Ovary (tissue), 9 donors: ENCODE results near the gene CDK16. TPM values are rescaled to one million over a fixed set of nuclear protein-coding genes. Genes with fewer than 3 reads are reported as not detected.

Experiments used
- DNase-seq, 5 donors: peaks; one replicate each; pipeline ENCODE4 v3.0.0-alpha.2; 2019 to 2020
- H3K27ac ChIP-seq, 2 donors: fragments of 200-600 bp; one replicate each; pipeline versions ENCODE4 v1.5.1 to v1.8.0; 2019 to 2022
- H3K27me3 ChIP-seq: fragments of 200-600 bp; one replicate; pipeline ENCODE4 v1.8.0; 2022
- H3K36me3 ChIP-seq: fragments of 200-600 bp; sonication (generic); one replicate; pipeline ENCODE4 v1.5.1; 2019
- H3K4me1 ChIP-seq: one replicate; pipeline ENCODE4 v1.8.1; 2013; ENCODE audit warnings: mild to moderate bottlenecking, moderate library complexity; ENCODE audit not compliant: insufficient read depth
- H3K4me3 ChIP-seq: fragments of 200-600 bp; sonication (generic); one replicate; pipeline ENCODE4 v1.5.1; 2017
- H3K9me3 ChIP-seq, 2 donors: fragments of 200-600 bp in 1 of 2; sonication (generic) in 1 of 2; one replicate each; pipeline versions ENCODE4 v1.5.1 to v1.8.1; 2013 to 2019; ENCODE audit warnings: mild to moderate bottlenecking in 1 of 2, moderate library complexity in 1 of 2
- EP300 ChIP-seq: sonication (generic); formaldehyde crosslinking; IDR thresholded peaks from one replicate; pipeline ENCODE4 v1.6.1; 2017; ENCODE audit warnings: antibody characterized with exemption
- POLR2A ChIP-seq: fragments of 450-650 bp; IDR thresholded peaks from one replicate; pipeline ENCODE4 v1.6.1; 2017; ENCODE audit warnings: antibody characterized with exemption, mild to moderate bottlenecking, moderate library complexity
- WGBS, 3 donors: extraction: QIAGEN DNeasy Blood & Tissue Kit in 1 of 3; methylation state at CpG; one replicate each; pipeline versions ENCODE4 v1.1.5 to v1.1.7; 2013 to 2017; 5-methylcytosine and 5-hydroxymethylcytosine counted together
- intact Hi-C, 4 donors: fragments of 100-400 bp; cut with DNase I; formaldehyde crosslinking; loops; one replicate each; pipeline versions ENCODE4 v1.11.0 to v1.15.1; 2022 to 2023
- polyA plus RNA-seq, 2 donors: library from polyadenylated mRNA; stranded (reverse); fragments of 200-250 nt in 1 of 2; fragments of 350-450 nt in 1 of 2; fragmentation: Illumina TruSeq in 1 of 2; extraction: RNeasy Lipid Tissue Mini Kit (QIAGEN cat#74804) in 1 of 2; gene quantifications; one replicate each; pipeline ENCODE4 v1.2.3, GENCODE V29; 2013 to 2014
- total RNA-seq, 7 donors: library from RNA; depleted of rRNA in 2 of 7; stranded (reverse); fragments of >200 nt in 2 of 7; fragmentation: NEBNext Ultra II Directional in 3 of 7; extraction: Animal tissue kit (Norgen Biotek cat#: 25700) in 3 of 7; gene quantifications; one replicate each; pipeline versions ENCODE4 v1.1.0 to v1.2.4, GENCODE V29; 2016 to 2023
- TF ChIP-seq, protein P1 (sequence below), 3 donors: fragments of 450-650 bp in 2 of 3; fragments of 200-600 bp in 1 of 3; IDR thresholded peaks; one replicate each; pipeline versions ENCODE4 v1.5.1 to v1.8.0; 2016 to 2022; ENCODE audit warnings: antibody characterized with exemption in 3 of 3, mild to moderate bottlenecking in 1 of 3
- donor health status: DM: no; HTN: no; CAD: no; lungs with moderate emphysema.
- donor health status: DM: no; HTN: no; CAD: no.
- donor health status: Bipolar disorder and iron deficiency.
- donor health status: DM: yes; HTN: yes; CAD: no.
- donor health status: DM: no; HTN: no; CAD: no.
- donor health status: DM: yes; HTN: yes; CAD: no.

CDK16 gene
- total and polyA plus RNA-seq, 9 donors, result 40.9 to 99.0 (median 69.8) TPM

DNA sequence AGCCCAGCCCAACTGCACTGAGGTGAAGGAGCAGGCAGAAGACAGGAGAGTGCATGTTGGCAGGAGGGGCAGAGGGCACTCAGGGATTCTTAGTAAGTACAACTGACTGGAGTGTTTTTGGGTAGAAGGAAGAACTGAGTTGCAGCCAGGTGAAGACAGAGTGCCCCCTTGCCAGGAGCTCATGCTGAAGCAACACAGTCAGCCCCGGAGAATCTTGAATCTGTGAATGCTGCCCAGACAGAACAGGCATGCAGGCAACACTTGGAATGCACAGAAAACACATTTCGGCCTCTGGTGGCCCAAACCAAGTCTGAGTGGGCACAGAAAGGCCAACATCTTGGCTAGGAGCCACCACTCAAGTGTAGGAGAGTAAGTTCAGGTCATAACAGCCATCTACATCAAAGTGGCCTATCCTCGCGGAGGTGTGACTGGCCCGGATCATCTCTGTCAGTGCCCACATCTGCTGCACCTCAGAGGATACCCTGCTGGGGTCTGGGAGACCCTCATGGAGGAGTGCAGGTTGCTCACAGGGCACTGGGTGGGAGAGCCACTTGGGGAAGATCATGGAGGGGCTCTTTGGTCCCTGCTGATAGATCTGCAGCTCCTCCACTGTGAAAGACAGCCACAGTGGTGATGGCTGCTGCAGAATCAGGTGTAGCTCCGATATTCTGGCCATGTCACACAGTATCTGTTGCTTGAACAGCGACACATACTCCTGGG is 54.7 kb downstream of the CDK16 start:
- no peak for DNase-seq
- Histone ChIP-seq H3K4me1 (no peaks in the 10 kb centered on the region), H3K27me3 (no peaks in the 10 kb centered on the region), H3K27ac (no peak overlapping the region), H3K36me3 (no peaks in the 10 kb centered on the region), H3K4me3 (no peak overlapping the region), H3K9me3 (no peaks in the 10 kb centered on the region)
- WGBS, 3 donors, result 62 to 81% (median 80%) methylated on average over 7 of the region's 7 CpGs
- TF ChIP-seq EP300 (no peak), POLR2A (no peak)
- TF ChIP-seq, protein P1, sequence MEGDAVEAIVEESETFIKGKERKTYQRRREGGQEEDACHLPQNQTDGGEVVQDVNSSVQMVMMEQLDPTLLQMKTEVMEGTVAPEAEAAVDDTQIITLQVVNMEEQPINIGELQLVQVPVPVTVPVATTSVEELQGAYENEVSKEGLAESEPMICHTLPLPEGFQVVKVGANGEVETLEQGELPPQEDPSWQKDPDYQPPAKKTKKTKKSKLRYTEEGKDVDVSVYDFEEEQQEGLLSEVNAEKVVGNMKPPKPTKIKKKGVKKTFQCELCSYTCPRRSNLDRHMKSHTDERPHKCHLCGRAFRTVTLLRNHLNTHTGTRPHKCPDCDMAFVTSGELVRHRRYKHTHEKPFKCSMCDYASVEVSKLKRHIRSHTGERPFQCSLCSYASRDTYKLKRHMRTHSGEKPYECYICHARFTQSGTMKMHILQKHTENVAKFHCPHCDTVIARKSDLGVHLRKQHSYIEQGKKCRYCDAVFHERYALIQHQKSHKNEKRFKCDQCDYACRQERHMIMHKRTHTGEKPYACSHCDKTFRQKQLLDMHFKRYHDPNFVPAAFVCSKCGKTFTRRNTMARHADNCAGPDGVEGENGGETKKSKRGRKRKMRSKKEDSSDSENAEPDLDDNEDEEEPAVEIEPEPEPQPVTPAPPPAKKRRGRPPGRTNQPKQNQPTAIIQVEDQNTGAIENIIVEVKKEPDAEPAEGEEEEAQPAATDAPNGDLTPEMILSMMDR (IDR thresholded peaks at IDR 0.05), result no peak
- intact Hi-C loops, result no loop called here

DNA sequence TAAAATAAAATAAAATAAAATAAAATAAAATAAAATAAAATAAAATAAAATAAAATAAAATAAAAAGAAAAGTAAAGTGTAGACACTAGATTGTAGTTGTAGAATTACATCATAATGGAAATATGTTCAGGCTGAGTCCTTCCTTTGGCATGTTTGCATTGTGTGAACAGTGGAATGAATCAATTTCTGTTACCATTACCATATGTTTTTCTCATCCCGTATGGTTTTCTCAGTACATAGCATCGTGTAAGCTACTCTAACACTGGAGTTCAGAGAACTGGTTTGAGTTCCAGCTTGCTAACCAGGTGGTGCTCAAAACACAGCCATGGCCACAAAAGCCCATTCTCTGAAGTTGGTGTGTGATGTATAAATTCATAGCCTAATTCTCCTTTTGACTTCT is 60.2 kb downstream of the CDK16 start:
- no peaks in the 10 kb centered on the region for H3K4me1 ChIP-seq
- no peaks in the 10 kb centered on the region for H3K9me3 ChIP-seq
- TF ChIP-seq EP300 (no peak), POLR2A (no peak)
- TF ChIP-seq, protein P1 (IDR thresholded peaks at IDR 0.05), result no peak
- no peaks in the 10 kb centered on the region for H3K36me3 ChIP-seq
- no peak overlapping the region for H3K4me3 ChIP-seq
- WGBS, 3 donors, result 47 to 78% (median 65%) methylated on average over 2 of the region's 2 CpGs
- no peak overlapping the region for H3K27ac ChIP-seq
- no peaks in the 10 kb centered on the region for H3K27me3 ChIP-seq
- no peak for DNase-seq
- intact Hi-C loops, result no loop called here

Other genes with a start within 250 kb of the CDK16 start
- gene RGN, start 140.2 kb upstream of the CDK16 start, total RNA-seq, result 10 to 100 TPM in 6 of 7 donors, 1 to 10 TPM in 1; 6.8 to 47.0 (median 16.5) TPM
- gene RGN, start 140.2 kb upstream of the CDK16 start, polyA plus RNA-seq, result 10 to 100 TPM; 15.6 to 49.4 TPM
- 10 to 100 TPM; 35.8 to 82.0 (median 44.6) TPM for gene NDUFB11, start 74.0 kb upstream of the CDK16 start, total RNA-seq
- 10 to 100 TPM; 33.9 to 45.0 TPM for gene NDUFB11, start 74.0 kb upstream of the CDK16 start, polyA plus RNA-seq
- 10 to 100 TPM; 28.6 to 53.0 (median 36.7) TPM for gene RBM10, start 73.5 kb upstream of the CDK16 start, total RNA-seq
- gene RBM10, start 73.5 kb upstream of the CDK16 start, polyA plus RNA-seq, result 10 to 100 TPM; 12.0 to 39.5 TPM
- gene UBA1, start 24.9 kb upstream of the CDK16 start, total RNA-seq, result 100 to 1,000 TPM in 6 of 7 donors, 10 to 100 TPM in 1; 91.8 to 196 (median 177) TPM
- gene UBA1, start 24.9 kb upstream of the CDK16 start, polyA plus RNA-seq, result 100 to 1,000 TPM in 1 of 2 donors, 10 to 100 TPM in 1; 90.0 to 129 TPM
- 100 to 1,000 TPM in 5 of 7 donors, 10 to 100 TPM in 2; 55.6 to 166 (median 135) TPM for gene USP11, start 14.3 kb downstream of the CDK16 start, total RNA-seq
- gene USP11, start 14.3 kb downstream of the CDK16 start, polyA plus RNA-seq, result 10 to 100 TPM; 65.6 to 87.8 TPM
- 1 to 10 TPM in 3 of 7 donors, under 1 TPM in 4; 0.27 to 2.8 (median 0.48) TPM for gene ZNF157, start 151.9 kb downstream of the CDK16 start, total RNA-seq
- gene ZNF157, start 151.9 kb downstream of the CDK16 start, polyA plus RNA-seq, result under 1 TPM; 0.13 to 0.57 TPM